Peyer's patch (tissue), 4 donors: ENCODE measurements around the gene ENAH.

Experiments used
- POLR2A ChIP-seq, 2 donors: fragments of 450-650 bp; IDR thresholded peaks; one replicate each; pipeline ENCODE4 v1.5.1; 2017; ENCODE audit warnings: antibody characterized with exemption in 2 of 2, mild to moderate bottlenecking in 2 of 2, moderate library complexity in 2 of 2
- TF ChIP-seq, protein P1 (sequence below), 6 experiments: fragments of 450-650 bp in 4 of 6; fragments of 200-600 bp in 2 of 6; sonication (generic) in 1 of 6; IDR thresholded peaks; one replicate each; pipeline ENCODE4 v1.5.1; 2017 to 2019; ENCODE audit warnings: antibody characterized with exemption in 6 of 6, mild to moderate bottlenecking in 3 of 6, moderate library complexity in 1 of 6

DNA sequence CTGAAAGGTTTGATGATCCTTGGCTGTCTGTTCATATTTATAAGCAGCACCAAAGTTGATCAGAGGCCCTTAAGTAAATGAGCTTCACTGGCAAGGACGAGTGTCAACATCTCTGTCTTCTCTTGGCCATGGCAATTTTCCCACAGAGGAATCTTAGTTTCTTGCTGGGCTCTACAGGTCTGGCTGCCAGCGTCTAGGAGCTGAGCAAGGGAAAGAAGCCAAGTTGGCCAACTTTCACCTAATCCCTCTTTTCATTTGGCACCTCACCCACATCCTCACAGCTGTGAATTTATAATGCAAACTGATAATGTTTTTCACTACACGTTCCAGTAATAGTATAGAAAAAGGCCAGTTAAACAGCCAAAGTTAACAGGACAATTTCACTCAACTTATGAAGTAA lies 126.0 kb downstream of the ENAH start:
- TF ChIP-seq, protein P1, sequence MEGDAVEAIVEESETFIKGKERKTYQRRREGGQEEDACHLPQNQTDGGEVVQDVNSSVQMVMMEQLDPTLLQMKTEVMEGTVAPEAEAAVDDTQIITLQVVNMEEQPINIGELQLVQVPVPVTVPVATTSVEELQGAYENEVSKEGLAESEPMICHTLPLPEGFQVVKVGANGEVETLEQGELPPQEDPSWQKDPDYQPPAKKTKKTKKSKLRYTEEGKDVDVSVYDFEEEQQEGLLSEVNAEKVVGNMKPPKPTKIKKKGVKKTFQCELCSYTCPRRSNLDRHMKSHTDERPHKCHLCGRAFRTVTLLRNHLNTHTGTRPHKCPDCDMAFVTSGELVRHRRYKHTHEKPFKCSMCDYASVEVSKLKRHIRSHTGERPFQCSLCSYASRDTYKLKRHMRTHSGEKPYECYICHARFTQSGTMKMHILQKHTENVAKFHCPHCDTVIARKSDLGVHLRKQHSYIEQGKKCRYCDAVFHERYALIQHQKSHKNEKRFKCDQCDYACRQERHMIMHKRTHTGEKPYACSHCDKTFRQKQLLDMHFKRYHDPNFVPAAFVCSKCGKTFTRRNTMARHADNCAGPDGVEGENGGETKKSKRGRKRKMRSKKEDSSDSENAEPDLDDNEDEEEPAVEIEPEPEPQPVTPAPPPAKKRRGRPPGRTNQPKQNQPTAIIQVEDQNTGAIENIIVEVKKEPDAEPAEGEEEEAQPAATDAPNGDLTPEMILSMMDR (IDR thresholded peaks at IDR 0.05) = no peak
- no peak for TF ChIP-seq POLR2A (IDR thresholded peaks at IDR 0.05)
